SK-N-MC (cell line): ENCODE measurements around the gene SMARCD3.

Experiments used
- DNase-seq: peaks from one replicate; pipeline ENCODE4 v3.0.0-alpha.2; 2011; ENCODE audit warnings: low read depth, low spot score
- H3K27ac ChIP-seq: fragments of 200-600 bp; sonication (generic); 2 replicates; pipeline ENCODE4 v1.5.1; 2016; ENCODE audit warnings: mixed run types
- H3K36me3 ChIP-seq: fragments of 200-600 bp; sonication (generic); 2 replicates; pipeline ENCODE4 v1.6.1; 2017; ENCODE audit warnings: antibody characterized with exemption, low read length, mixed read lengths; ENCODE audit not compliant: insufficient read depth
- H3K4me3 ChIP-seq: fragments of 200-600 bp; sonication (generic); 2 replicates; pipeline ENCODE4 v1.5.1; 2016
- H3K9ac ChIP-seq: fragments of 200-600 bp; sonication (generic); 2 replicates; pipeline ENCODE4 v1.8.0; 2017; ENCODE audit warnings: mixed run types, mixed read lengths; ENCODE audit not compliant: insufficient read length
- H3K9me3 ChIP-seq: fragments of 200-600 bp; sonication (generic); 2 replicates; pipeline ENCODE4 v1.6.1; 2017; ENCODE audit warnings: low read depth, mild to moderate bottlenecking, antibody characterized with exemption, low read length, moderate library complexity, mixed read lengths
- EZH2 ChIP-seq: fragments of 200-600 bp; sonication (generic); IDR thresholded peaks from one replicate; pipeline ENCODE4 v1.6.1; 2017; ENCODE audit warnings: antibody characterized with exemption
- FOXP2 ChIP-seq: optimal IDR thresholded peaks from 2 replicates; pipeline ENCODE3; 2011; ENCODE audit warnings: mild to moderate bottlenecking, moderate library complexity; ENCODE audit not compliant: insufficient read depth; ENCODE audit errors: extremely low read length, control extremely low read depth
- POLR2AphosphoS5 ChIP-seq: IDR thresholded peaks from 2 replicates; pipeline ENCODE4 v1.6.1; 2012; ENCODE audit warnings: mild to moderate bottlenecking, low read depth, low read length, borderline replicate concordance

SMARCD3 gene

GRCh38 chr7:151243045-151243349, 5.5 kb downstream of the SMARCD3 start:
- Histone ChIP-seq H3K36me3 (no peaks in the 10 kb centered on the region), H3K9ac (no peak overlapping the region), H3K27ac (no peak overlapping the region), H3K4me3 (no peak overlapping the region), H3K9me3 (no peaks in the 10 kb centered on the region)
- DNase-seq: no peak
- TF ChIP-seq FOXP2: no peak
- no peak for TF ChIP-seq POLR2AphosphoS5
- no peak for TF ChIP-seq EZH2

DNA sequence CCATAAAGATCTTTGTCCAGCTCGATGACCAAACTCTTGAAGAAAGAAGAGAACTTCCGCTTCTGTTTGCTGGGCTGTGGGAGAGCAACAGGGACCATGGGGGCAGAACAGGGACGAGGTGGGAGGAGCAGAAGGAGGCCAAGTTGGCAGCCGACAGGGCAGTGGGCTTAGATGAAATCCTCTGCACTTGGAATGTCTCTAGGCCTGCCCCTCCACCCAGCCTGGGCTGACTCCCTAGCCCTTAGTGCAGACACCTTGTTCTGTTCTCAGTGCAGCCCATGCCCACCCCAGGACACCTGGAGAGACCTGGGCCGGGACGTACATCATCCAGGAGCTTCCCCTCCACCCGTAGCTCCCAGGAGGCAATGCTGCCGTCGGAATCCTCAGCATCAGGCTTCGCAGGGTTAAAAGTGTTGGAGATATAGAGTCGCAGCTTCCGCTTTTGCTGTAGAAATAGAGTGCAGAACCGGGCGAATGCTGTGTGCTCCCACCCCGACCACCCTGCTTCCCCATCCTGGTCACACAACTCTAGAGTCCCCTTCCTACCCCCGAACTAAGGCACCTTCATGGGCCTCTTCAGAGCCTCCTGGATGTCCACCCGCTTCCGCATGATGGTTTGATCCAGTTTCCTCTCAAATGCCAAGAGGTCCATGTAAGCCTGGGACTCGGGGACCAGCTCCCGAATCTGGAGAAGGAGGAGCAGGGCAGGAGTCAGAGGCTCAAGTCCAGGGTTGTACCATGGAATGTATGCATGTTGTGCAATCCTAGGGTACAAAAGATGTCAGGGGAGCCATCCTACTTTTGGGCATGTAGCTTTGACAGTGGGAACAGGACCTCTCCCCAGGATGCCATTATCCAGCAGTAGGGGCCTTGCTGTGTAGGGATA, 6.1 kb downstream of the SMARCD3 start:
- H3K9ac ChIP-seq: no peak overlapping the region
- H3K27ac ChIP-seq: no peak overlapping the region
- no peaks in the 10 kb centered on the region; the same call in 1 of the 2 replicates for H3K36me3 ChIP-seq
- TF ChIP-seq POLR2AphosphoS5 (no peak), FOXP2 (no peak), EZH2 (no peak)
- DNase-seq: no peak
- H3K9me3 ChIP-seq: no peaks in the 10 kb centered on the region
- H3K4me3 ChIP-seq: no peak overlapping the region

DNA sequence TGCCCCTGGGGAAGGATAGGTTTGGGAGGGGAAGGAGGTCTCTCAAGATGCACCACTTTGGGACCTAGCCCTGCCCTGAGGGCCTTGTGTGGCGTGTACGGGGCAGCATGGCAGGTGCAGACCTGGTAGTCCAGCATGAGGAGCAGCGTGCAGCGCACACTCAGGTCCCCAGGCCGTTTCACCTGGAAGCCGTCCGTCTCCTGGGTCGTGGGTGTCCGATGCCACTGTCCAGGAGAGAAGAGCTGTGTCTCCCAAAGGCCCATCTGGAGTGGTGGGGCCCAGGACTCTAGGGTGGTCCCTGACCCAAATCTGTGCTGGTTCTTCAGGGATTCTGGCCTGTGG, 6.8 kb downstream of the SMARCD3 start:
- no peak for TF ChIP-seq FOXP2
- no peak for TF ChIP-seq POLR2AphosphoS5
- no peak for TF ChIP-seq EZH2
- no peak overlapping the region for H3K27ac ChIP-seq

DNA sequence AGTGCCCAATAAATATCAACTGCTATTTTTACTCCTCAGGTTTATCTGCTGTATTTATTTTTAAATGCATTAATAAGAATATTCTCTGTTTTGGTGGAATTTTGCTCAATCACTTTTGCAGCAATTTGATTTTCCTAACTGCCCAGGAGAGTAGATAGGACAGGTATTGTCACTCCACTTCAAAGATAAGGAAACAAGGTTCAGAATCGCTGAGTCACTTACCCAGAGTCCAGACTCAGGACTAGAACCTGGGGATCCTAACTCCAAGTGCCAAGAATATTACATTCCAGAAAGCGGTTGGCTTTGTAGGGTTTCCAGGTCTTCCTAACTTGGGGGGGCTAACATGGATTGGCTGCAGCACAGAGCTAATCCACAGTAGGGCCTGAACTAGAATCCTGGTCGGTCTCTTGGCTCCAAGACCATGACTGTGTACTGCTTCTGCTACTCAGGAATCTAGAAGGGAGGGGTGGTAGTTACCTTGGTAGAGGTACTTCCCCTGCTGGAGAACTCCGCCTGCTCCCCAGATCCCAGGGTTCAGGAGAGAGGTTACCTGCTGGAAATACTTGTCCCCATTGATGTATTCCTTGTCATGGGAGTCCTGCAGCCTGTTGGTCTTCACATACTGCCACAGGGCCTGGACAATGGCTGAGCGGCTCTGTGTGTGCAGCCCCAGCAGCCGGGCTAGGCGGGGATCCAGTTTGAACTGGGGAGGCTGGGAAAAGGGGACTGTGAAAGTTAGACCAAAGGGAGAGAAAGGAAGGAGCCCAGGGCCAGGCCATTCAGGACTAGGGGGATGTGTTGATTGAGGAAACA, 7.3 kb downstream of the SMARCD3 start:
- Histone ChIP-seq H3K36me3 (no peaks in the 10 kb centered on the region; the same call in 1 of the 2 replicates), H3K27ac (0 out of 2 replicates have a peak overlapping the region, but pooled peaks have one; percentile 3), H3K9ac (no peak overlapping the region), H3K4me3 (no peak overlapping the region), H3K9me3 (no peaks in the 10 kb centered on the region)
- no peak for TF ChIP-seq FOXP2
- TF ChIP-seq EZH2: no peak
- no peak for TF ChIP-seq POLR2AphosphoS5
- DNase-seq: no peak

More for the DNA sequence above, 6.8 kb downstream of the SMARCD3 start:
- no peaks in the 10 kb centered on the region for H3K9me3 ChIP-seq
- H3K36me3 ChIP-seq: no peaks in the 10 kb centered on the region; the same call in 1 of the 2 replicates
- H3K9ac ChIP-seq: no peak overlapping the region
- H3K4me3 ChIP-seq: no peak overlapping the region
- no peak for DNase-seq

DNA sequence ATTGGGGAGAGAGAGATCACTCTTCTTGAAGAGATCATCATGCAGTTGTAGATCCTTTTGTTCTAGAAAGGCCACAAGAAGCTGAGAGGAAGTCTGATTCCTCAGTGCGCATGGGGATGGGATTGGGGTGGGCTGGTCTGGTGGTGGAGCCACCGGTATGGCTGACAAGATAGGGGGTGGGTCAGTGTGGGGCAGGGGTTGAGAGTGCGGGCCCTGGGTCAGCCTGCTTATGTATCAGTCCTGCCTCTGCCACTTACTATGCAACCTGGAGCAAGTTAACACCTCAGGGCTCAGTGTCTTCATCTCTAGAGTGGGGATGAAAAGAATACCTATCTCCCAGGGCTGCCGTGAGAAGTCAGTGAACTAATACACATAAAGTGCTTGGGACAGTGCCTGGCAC, 8.0 kb downstream of the SMARCD3 start:
- no peak for DNase-seq
- Histone ChIP-seq H3K27ac (0 out of 2 replicates have a peak overlapping the region, but pooled peaks have one; percentile 3), H3K9ac (no peak overlapping the region), H3K4me3 (no peak overlapping the region), H3K9me3 (no peaks in the 10 kb centered on the region), H3K36me3 (no peaks in the 10 kb centered on the region; the same call in 1 of the 2 replicates)
- no peak for TF ChIP-seq EZH2
- no peak for TF ChIP-seq FOXP2
- no peak for TF ChIP-seq POLR2AphosphoS5

GRCh38 chr7:151239837-151240459, 8.5 kb downstream of the SMARCD3 start:
- Histone ChIP-seq H3K36me3 (no peaks in the 10 kb centered on the region; the same call in 1 of the 2 replicates), H3K9ac (no peak overlapping the region), H3K9me3 (no peaks in the 10 kb centered on the region), H3K27ac (no peak overlapping the region), H3K4me3 (no peak overlapping the region)
- no peak for DNase-seq
- TF ChIP-seq EZH2: no peak
- TF ChIP-seq POLR2AphosphoS5: no peak
- TF ChIP-seq FOXP2: no peak

GRCh38 chr7:151238924-151239836, 9.3 kb downstream of the SMARCD3 start:
- H3K9ac ChIP-seq: no peak overlapping the region
- no peak for DNase-seq
- no peaks in the 10 kb centered on the region; the same call in 1 of the 2 replicates for H3K36me3 ChIP-seq
- TF ChIP-seq FOXP2 (no peak), EZH2 (no peak), POLR2AphosphoS5 (no peak)
- no peaks in the 10 kb centered on the region for H3K9me3 ChIP-seq
- no peak overlapping the region for H3K4me3 ChIP-seq
- no peak overlapping the region for H3K27ac ChIP-seq
